ENCODE data around the gene TRIM63. TPM values are rescaled to one million over a fixed set of nuclear protein-coding genes. Genes with fewer than 3 reads are reported as not detected.

TRIM63 gene
- total and polyA plus RNA-seq, 2 of the 13 experiments (the other 11 are each of a cell fraction or from before 2014, with no cell fraction given), result not detected

DNA sequence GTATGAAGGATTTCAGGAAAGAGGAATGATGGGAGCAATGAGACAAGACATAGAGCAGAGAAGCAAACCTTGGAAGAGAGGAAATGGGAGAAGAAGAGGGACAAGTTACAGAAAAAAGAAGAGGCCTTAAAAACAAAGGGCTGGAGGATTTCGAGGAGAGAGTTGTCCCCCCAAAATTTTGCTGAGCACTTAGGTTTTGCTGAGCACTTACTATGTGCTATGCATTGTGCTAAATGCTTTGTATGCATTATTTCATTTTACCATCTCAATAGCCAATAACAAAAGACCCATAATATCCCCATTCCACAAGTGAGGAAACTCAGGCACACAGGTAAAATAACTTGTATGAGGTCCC lies 2.5 kb upstream of the TRIM63 start:
- no peak for TF ChIP-seq ZNF841 (CRISPR knock-in tag; IDR thresholded peaks at IDR 0.05; ENCODE audit: borderline replicate concordance)
- TF ChIP-seq ZNF160 (CRISPR knock-in tag; IDR thresholded peaks at IDR 0.05), result no peak
- no peak for TF ChIP-seq ZNF501 (CRISPR knock-in tag; IDR thresholded peaks at IDR 0.05)
- peak; percentile 35; the same call in 1 of the 2 replicates for TF ChIP-seq MAFF (IDR thresholded peaks at IDR 0.05; ENCODE audit: low read depth, low read length)
- TF ChIP-seq MAFK (conservative IDR thresholded peaks at IDR 0.05 in 1 of 2, IDR thresholded peaks at IDR 0.05 in 1 of 2; ENCODE audit: low read length in 2 of 2), result peak in 1 of 2 experiments; percentile 41; a peak in 1 of 4 replicates
- no peak overlapping the region for H3K4me3 ChIP-seq (replicated peaks in 1 of 3; ENCODE audit: insufficient read depth in 1 of 3, low read depth in 2 of 3, low read length in 3 of 3)
- no peak for FAIRE-seq
- BruUV-seq (replicated peaks), result no TSS peak
- DNase-seq (ENCODE audit: low spot score), result no peak
- no peaks in the 10 kb centered on the region for H4K20me1 ChIP-seq (ENCODE audit: insufficient read depth, low read length)
- no peaks in the 10 kb centered on the region for H3K79me2 ChIP-seq (ENCODE audit: insufficient read depth, low read length)
- no peak for ATAC-seq
- H3K4me1 ChIP-seq (ENCODE audit: insufficient read depth, low read length), result peaks cover 14% of the 10 kb centered on the region; the same call in 1 of the 2 replicates
- no peak overlapping the region for H3K9ac ChIP-seq (ENCODE audit: insufficient read depth, low read depth, low read length)
- H3K27me3 ChIP-seq (ENCODE audit: control insufficient read depth in 1 of 2, insufficient read depth in 2 of 2, low read length in 2 of 2), result peaks cover 5 to 50% of the 10 kb centered on the region in 2 experiments; a peak in 4 of 5 replicates
- no peaks in the 10 kb centered on the region for H3K9me3 ChIP-seq (ENCODE audit: low read length)
- in situ Hi-C loops (cut with HindIII; ENCODE audit: extremely low pct_ligation_motif_present, low pct_unique_long_range_greater_than_20kb), result no loop called here
- no peak overlapping the region for H2AFZ ChIP-seq (ENCODE audit: low read length)
- 0% methylated on average over 1 of the region's 1 CpG for WGBS (ENCODE audit: low lambda C conversion rate)
- intact Hi-C loops (cut with micrococcal nuclease; ENCODE audit: unreplicated experiment), result no loop called here
- no peak overlapping the region for H3K4me2 ChIP-seq (ENCODE audit: low read depth, low read length)
- H3K36me3 ChIP-seq (replicated peaks in 1 of 2; ENCODE audit: control insufficient read depth in 1 of 2, insufficient read depth in 2 of 2, low read length in 2 of 2), result no peaks in the 10 kb centered on the region
- ChIA-PET CTCF (ENCODE audit: low intra/inter-chr PET ratio, low total read pairs) (no interaction called here), POLR2A (no interaction called here)
- no peak overlapping the region for H3K27ac ChIP-seq (ENCODE audit: extremely low read length, insufficient read depth, low read length)

DNA sequence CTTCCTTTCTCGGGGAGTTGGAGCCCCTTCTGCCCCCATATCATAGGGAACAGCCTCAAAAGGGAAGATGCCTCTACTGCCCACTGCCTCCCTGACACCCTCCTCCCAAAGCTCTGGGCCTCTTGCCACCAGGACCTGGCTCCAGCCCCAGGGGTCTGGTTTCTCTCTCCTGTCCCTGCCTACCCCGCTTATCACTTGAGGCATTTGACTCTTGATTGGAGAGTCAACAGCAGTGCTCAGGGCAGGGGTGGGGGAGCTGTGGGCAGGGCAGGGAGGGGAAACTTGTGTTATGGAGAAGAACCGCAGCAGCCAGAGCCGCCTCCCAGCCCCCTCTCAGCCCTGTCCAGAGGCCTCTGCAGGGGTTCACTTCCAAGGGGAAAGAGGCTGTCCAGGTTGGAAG lies 573 bp downstream of the TRIM63 start:
- Histone ChIP-seq H3K36me3 (replicated peaks in 1 of 2; ENCODE audit: control insufficient read depth in 1 of 2, insufficient read depth in 2 of 2, low read length in 2 of 2) (no peaks in the 10 kb centered on the region), H3K4me2 (ENCODE audit: low read depth, low read length) (no peak overlapping the region), H3K4me3 (replicated peaks in 1 of 3; ENCODE audit: insufficient read depth in 1 of 3, low read depth in 2 of 3, low read length in 3 of 3) (no peak overlapping the region), H2AFZ (ENCODE audit: low read length) (no peak overlapping the region), H3K27ac (ENCODE audit: extremely low read length, insufficient read depth, low read length) (no peak overlapping the region), H3K79me2 (ENCODE audit: insufficient read depth, low read length) (no peaks in the 10 kb centered on the region), H3K27me3 (ENCODE audit: control insufficient read depth in 1 of 2, insufficient read depth in 2 of 2, low read length in 2 of 2) (peaks cover 5 to 52% of the 10 kb centered on the region in 2 experiments; a peak in 4 of 5 replicates), H3K4me1 (ENCODE audit: insufficient read depth, low read length) (peaks cover 7% of the 10 kb centered on the region; the same call in 1 of the 2 replicates), H4K20me1 (ENCODE audit: insufficient read depth, low read length) (no peaks in the 10 kb centered on the region), H3K9me3 (ENCODE audit: low read length) (no peaks in the 10 kb centered on the region), H3K9ac (ENCODE audit: insufficient read depth, low read depth, low read length) (no peak overlapping the region)
- BruUV-seq (replicated peaks), result no TSS peak
- in situ Hi-C loops (cut with HindIII; ENCODE audit: extremely low pct_ligation_motif_present, low pct_unique_long_range_greater_than_20kb), result no loop called here
- TF ChIP-seq NR1H2 (CRISPR knock-in tag; IDR thresholded peaks at IDR 0.05; ENCODE audit: borderline replicate concordance, low read depth), result no peak
- TF ChIP-seq ZFP82 (CRISPR knock-in tag; IDR thresholded peaks at IDR 0.05; ENCODE audit: borderline replicate concordance), result no peak
- no peak for TF ChIP-seq MXD4 (CRISPR knock-in tag; IDR thresholded peaks at IDR 0.05)
- no peak for TF ChIP-seq ZMYM4 (CRISPR knock-in tag; IDR thresholded peaks at IDR 0.05)
- TF ChIP-seq, protein P1, sequence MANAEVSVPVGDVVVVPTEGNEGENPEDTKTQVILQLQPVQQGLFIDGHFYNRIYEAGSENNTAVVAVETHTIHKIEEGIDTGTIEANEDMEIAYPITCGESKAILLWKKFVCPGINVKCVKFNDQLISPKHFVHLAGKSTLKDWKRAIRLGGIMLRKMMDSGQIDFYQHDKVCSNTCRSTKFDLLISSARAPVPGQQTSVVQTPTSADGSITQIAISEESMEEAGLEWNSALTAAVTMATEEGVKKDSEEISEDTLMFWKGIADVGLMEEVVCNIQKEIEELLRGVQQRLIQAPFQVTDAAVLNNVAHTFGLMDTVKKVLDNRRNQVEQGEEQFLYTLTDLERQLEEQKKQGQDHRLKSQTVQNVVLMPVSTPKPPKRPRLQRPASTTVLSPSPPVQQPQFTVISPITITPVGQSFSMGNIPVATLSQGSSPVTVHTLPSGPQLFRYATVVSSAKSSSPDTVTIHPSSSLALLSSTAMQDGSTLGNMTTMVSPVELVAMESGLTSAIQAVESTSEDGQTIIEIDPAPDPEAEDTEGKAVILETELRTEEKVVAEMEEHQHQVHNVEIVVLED (CRISPR knock-in tag; IDR thresholded peaks at IDR 0.05; ENCODE audit: borderline replicate concordance), result no peak
- TF ChIP-seq, protein P2, sequence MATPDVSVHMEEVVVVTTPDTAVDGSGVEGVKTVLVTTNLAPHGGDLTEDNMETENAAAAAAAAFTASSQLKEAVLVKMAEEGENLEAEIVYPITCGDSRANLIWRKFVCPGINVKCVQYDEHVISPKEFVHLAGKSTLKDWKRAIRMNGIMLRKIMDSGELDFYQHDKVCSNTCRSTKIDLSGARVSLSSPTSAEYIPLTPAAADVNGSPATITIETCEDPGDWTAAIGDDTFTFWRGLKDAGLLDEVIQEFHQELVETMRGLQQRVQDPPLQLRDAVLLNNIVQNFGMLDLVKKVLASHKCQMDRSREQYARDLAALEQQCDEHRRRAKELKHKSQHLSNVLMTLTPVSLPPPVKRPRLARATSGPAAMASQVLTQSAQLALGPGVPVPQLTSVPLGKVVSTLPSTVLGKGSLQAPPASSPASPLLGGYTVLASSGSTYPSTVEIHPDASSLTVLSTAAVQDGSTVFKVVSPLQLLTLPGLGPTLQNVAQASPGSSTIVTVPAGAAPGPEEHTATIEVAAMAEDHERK (CRISPR knock-in tag; IDR thresholded peaks at IDR 0.05; ENCODE audit: low read depth), result no peak
- no peak for TF ChIP-seq HES4 (CRISPR knock-in tag; IDR thresholded peaks at IDR 0.05; ENCODE audit: borderline replicate concordance)
- no peak for TF ChIP-seq ZNF737 (CRISPR knock-in tag; IDR thresholded peaks at IDR 0.05; ENCODE audit: borderline replicate concordance)
- no peak for TF ChIP-seq HNRNPUL1 (IDR thresholded peaks at IDR 0.05; ENCODE audit: low read depth, low read length)
- no peak for TF ChIP-seq ZNF235 (CRISPR knock-in tag; IDR thresholded peaks at IDR 0.05; ENCODE audit: borderline replicate concordance)
- no peak for TF ChIP-seq ZNF788 (CRISPR knock-in tag; IDR thresholded peaks at IDR 0.05; ENCODE audit: borderline replicate concordance)
- ChIA-PET CTCF (ENCODE audit: low intra/inter-chr PET ratio, low total read pairs) (no interaction called here), POLR2A (no interaction called here)
- ATAC-seq (no peak), FAIRE-seq (no peak), DNase-seq (ENCODE audit: low spot score) (no peak)
- 22% methylated on average over 4 of the region's 4 CpGs for WGBS (ENCODE audit: low lambda C conversion rate)
- intact Hi-C loops (cut with micrococcal nuclease; ENCODE audit: unreplicated experiment), result no loop called here
